Gastrocnemius medialis (tissue), 4 donors: Measurements from ENCODE around the gene BMP2K. TPM values are rescaled to one million over a fixed set of nuclear protein-coding genes. Genes with fewer than 3 reads are reported as not detected.

Experiments used
- ATAC-seq, 2 donors: fragments of 150-250 bp; one replicate each; pipeline ENCODE4 v1.9.1; 2016
- DNase-seq, 2 donors: peaks; one replicate each; pipeline ENCODE4 v3.0.0-alpha.2; 2019
- H3K27ac ChIP-seq, 4 donors: fragments of 200-600 bp; sonication (generic); 1 replicate in 1 of 4; 2 replicates in 3 of 4; pipeline ENCODE4 v1.5.1; 2016 to 2018; ENCODE audit warnings: mild to moderate bottlenecking in 2 of 4, moderate library complexity in 1 of 4
- H3K27me3 ChIP-seq, 3 donors: fragments of 200-600 bp; sonication (generic) in 2 of 3; 1 replicate in 1 of 3; 2 replicates in 2 of 3; pipeline versions ENCODE4 v1.5.1 to v1.6.0; 2016 to 2019; ENCODE audit warnings: mild to moderate bottlenecking in 1 of 3, moderate library complexity in 1 of 3
- H3K36me3 ChIP-seq, 2 donors: fragments of 200-600 bp; sonication (generic) in 1 of 2; one replicate each; pipeline ENCODE4 v1.5.1; 2017 to 2018
- H3K4me1 ChIP-seq, 2 donors: fragments of 200-600 bp; sonication (generic) in 1 of 2; one replicate each; pipeline ENCODE4 v1.5.1; 2016 to 2017; ENCODE audit warnings: mild to moderate bottlenecking in 2 of 2
- H3K4me3 ChIP-seq, 4 donors: fragments of 200-600 bp; sonication (generic) in 3 of 4; 1 replicate in 1 of 4; 2 replicates in 3 of 4; pipeline ENCODE4 v1.5.1; 2016 to 2019; ENCODE audit warnings: mild to moderate bottlenecking in 2 of 4
- H3K9me3 ChIP-seq, 3 donors: fragments of 200-600 bp; sonication (generic) in 2 of 3; 1 replicate in 1 of 3; 2 replicates in 2 of 3; pipeline ENCODE4 v1.5.1; 2016 to 2019
- POLR2A ChIP-seq, 2 donors: fragments of 450-650 bp; IDR thresholded peaks; one replicate each; pipeline ENCODE4 v1.6.1; 2017; ENCODE audit warnings: antibody characterized with exemption in 2 of 2, mild to moderate bottlenecking in 2 of 2, moderate library complexity in 2 of 2
- in situ Hi-C, 4 donors: fragments of 200-750 bp; cut with MboI; loops; one replicate each; pipeline versions ENCODE4 v1.15.0 to v1.8.0; 2017; ENCODE audit warnings: low sequenced_read_pairs in 4 of 4
- intact Hi-C: fragments of 100-400 bp; cut with DNase I; formaldehyde crosslinking; loops from one replicate; pipeline ENCODE4 v1.15.1; 2023; ENCODE audit warnings: low total_unique reads
- total RNA-seq, 4 donors: library from RNA; depleted of rRNA; stranded (reverse); fragments of >200 nt; gene quantifications; one replicate each; pipeline versions ENCODE4 v1.1.0 to v1.2.3, GENCODE V29; 2016
- TF ChIP-seq, protein P1 (sequence below), 5 experiments: fragments of 450-650 bp in 3 of 5; fragments of 200-600 bp in 2 of 5; sonication (generic) in 2 of 5; IDR thresholded peaks in 4 of 5; conservative IDR thresholded peaks in 1 of 5; 1 replicate in 4 of 5; 2 replicates in 1 of 5; pipeline ENCODE4 v1.5.1; 2016 to 2019; ENCODE audit warnings: antibody characterized with exemption in 5 of 5, mild to moderate bottlenecking in 3 of 5, moderate library complexity in 3 of 5

The BMP2K gene
- total RNA-seq, 4 donors from 2014 or later: 16.6 to 20.4 (median 17.2) TPM

DNA sequence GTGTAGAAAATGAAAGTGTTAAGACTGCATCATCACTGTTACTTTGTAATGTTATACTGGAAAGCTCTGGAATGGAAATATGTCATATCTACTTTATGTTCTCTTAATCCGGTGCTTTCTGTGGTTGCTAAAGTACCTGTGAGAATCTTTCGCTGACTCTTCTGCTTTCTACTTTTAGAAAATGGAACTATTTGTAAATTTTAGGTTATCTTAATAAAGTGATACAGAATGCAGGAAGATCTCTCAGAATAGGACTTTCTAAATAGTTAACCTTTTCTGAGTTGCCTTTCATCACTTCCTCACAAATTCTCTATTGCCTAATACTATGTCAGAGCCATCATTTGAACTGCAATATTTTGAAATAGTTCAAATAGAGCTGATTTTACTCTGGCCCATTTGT, 69.3 kb downstream of the BMP2K start:
- DNase-seq (no peak), ATAC-seq (no peak)
- H3K27me3 ChIP-seq: no peaks in the 10 kb centered on the region
- no peak overlapping the region for H3K27ac ChIP-seq
- no peaks in the 10 kb centered on the region for H3K9me3 ChIP-seq
- in situ Hi-C loops (no loop called here), intact Hi-C loops (no loop called here)
- no peak overlapping the region for H3K4me3 ChIP-seq
- TF ChIP-seq, protein P1, sequence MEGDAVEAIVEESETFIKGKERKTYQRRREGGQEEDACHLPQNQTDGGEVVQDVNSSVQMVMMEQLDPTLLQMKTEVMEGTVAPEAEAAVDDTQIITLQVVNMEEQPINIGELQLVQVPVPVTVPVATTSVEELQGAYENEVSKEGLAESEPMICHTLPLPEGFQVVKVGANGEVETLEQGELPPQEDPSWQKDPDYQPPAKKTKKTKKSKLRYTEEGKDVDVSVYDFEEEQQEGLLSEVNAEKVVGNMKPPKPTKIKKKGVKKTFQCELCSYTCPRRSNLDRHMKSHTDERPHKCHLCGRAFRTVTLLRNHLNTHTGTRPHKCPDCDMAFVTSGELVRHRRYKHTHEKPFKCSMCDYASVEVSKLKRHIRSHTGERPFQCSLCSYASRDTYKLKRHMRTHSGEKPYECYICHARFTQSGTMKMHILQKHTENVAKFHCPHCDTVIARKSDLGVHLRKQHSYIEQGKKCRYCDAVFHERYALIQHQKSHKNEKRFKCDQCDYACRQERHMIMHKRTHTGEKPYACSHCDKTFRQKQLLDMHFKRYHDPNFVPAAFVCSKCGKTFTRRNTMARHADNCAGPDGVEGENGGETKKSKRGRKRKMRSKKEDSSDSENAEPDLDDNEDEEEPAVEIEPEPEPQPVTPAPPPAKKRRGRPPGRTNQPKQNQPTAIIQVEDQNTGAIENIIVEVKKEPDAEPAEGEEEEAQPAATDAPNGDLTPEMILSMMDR (IDR thresholded peaks at IDR 0.05 in 4 of 5, conservative IDR thresholded peaks at IDR 0.05 in 1 of 5): no peak
- TF ChIP-seq POLR2A (IDR thresholded peaks at IDR 0.05): no peak
- peaks cover 0 to 12% of the 10 kb centered on the region in 2 donors for H3K36me3 ChIP-seq
- H3K4me1 ChIP-seq: no peaks in the 10 kb centered on the region

DNA sequence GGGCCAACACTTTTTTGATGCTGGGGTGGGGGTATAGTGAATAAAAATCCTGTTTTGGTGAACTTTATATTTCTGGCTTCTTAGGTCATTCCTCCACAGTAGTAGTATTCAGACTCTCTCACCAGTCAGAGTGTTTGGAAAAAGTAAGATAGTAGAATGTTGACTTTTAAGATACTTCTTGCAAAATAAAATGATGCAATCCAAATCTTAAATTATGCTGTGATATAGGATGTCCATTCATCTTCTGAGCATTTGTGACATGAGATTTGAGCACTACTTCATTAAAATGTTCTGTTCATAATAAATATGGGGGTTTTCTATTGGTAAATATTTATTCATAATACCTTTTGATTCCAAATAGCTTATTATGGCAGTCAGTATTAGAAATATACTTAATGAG, 70.1 kb downstream of the BMP2K start:
- H3K27ac ChIP-seq: no peak overlapping the region
- no peak for DNase-seq
- no peaks in the 10 kb centered on the region for H3K4me1 ChIP-seq
- peaks cover 0 to 18% of the 10 kb centered on the region in 2 donors for H3K36me3 ChIP-seq
- H3K27me3 ChIP-seq: no peaks in the 10 kb centered on the region
- in situ Hi-C loops: no loop called here
- intact Hi-C loops: no loop called here
- TF ChIP-seq POLR2A (IDR thresholded peaks at IDR 0.05): no peak
- TF ChIP-seq, protein P1 (IDR thresholded peaks at IDR 0.05 in 4 of 5, conservative IDR thresholded peaks at IDR 0.05 in 1 of 5): no peak
- no peaks in the 10 kb centered on the region for H3K9me3 ChIP-seq
- ATAC-seq: no peak
- H3K4me3 ChIP-seq: no peak overlapping the region

DNA sequence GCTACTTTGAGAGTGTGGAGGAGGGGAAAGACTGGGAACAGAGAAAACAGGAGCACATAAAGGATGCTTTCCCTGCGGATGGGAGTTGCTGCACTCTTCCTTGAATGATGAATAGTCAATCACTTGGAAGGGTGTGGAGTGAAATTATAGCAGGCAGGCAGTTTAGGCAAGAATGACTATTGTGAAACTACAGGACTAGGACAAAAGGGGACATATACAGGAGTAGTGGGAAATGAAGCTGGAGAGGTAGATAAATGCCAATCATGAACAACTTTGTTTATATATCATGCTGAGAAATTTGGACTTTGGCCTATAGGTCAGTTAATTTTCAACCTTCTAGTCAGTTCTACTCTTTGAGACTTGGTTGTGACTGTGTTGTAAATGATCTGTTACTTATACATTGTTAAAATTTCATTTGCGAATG, 86.2 kb downstream of the BMP2K start:
- ATAC-seq: no peak
- Histone ChIP-seq H3K36me3 (peaks cover 0 to 2% of the 10 kb centered on the region in 2 donors), H3K27ac (no peak overlapping the region), H3K4me3 (no peak overlapping the region), H3K27me3 (no peaks in the 10 kb centered on the region), H3K9me3 (no peaks in the 10 kb centered on the region), H3K4me1 (peaks cover 2 to 4% of the 10 kb centered on the region in 2 donors)
- intact Hi-C loops: loop anchor here (5.0 to 10.0 kb wide), 3 partner anchors 85 to 905 kb away; partner anchors contain the start of gene BMP2K
- in situ Hi-C loops: loop anchor here in 3 of 4 donors (10.0 to 25.0 kb wide), 2 partner anchors 88 to 900 kb away; partner anchors contain the start of gene BMP2K (in 1 of the 3)
- no peak for DNase-seq
- TF ChIP-seq POLR2A (IDR thresholded peaks at IDR 0.05): no peak
- TF ChIP-seq, protein P1 (IDR thresholded peaks at IDR 0.05 in 4 of 5, conservative IDR thresholded peaks at IDR 0.05 in 1 of 5): no peak

GRCh38 chr4:78863254-78863869, 87.2 kb downstream of the BMP2K start:
- ATAC-seq: no peak
- no peaks in the 10 kb centered on the region for H3K27me3 ChIP-seq
- in situ Hi-C loops (loop anchor here in 3 of 4 donors (10.0 to 25.0 kb wide), 2 partner anchors 89 to 901 kb away; partner anchors contain the start of gene BMP2K (in 1 of the 3)), intact Hi-C loops (loop anchor here (5.0 to 10.0 kb wide), 3 partner anchors 86 to 906 kb away; partner anchors contain the start of gene BMP2K)
- no peak overlapping the region for H3K27ac ChIP-seq
- no peak overlapping the region for H3K4me3 ChIP-seq
- no peaks in the 10 kb centered on the region for H3K4me1 ChIP-seq
- H3K9me3 ChIP-seq: no peaks in the 10 kb centered on the region
- H3K36me3 ChIP-seq: peaks cover 0 to 10% of the 10 kb centered on the region in 2 donors
- TF ChIP-seq, protein P1 (IDR thresholded peaks at IDR 0.05 in 4 of 5, conservative IDR thresholded peaks at IDR 0.05 in 1 of 5): no peak
- TF ChIP-seq POLR2A (IDR thresholded peaks at IDR 0.05): no peak
- DNase-seq: no peak
